LNCAP (cell line): ENCODE results near the gene GFOD2.

Source experiments
- TF ChIP-seq, protein P1 (sequence below): fragments of 450-650 bp; IDR thresholded peaks from 2 replicates; pipeline ENCODE4 v1.5.1; 2017; ENCODE audit warnings: mild to moderate bottlenecking

Gene GFOD2

GRCh38 chr16:67677712-67678111, 41.4 kb downstream of the GFOD2 start:
- TF ChIP-seq, protein P1, sequence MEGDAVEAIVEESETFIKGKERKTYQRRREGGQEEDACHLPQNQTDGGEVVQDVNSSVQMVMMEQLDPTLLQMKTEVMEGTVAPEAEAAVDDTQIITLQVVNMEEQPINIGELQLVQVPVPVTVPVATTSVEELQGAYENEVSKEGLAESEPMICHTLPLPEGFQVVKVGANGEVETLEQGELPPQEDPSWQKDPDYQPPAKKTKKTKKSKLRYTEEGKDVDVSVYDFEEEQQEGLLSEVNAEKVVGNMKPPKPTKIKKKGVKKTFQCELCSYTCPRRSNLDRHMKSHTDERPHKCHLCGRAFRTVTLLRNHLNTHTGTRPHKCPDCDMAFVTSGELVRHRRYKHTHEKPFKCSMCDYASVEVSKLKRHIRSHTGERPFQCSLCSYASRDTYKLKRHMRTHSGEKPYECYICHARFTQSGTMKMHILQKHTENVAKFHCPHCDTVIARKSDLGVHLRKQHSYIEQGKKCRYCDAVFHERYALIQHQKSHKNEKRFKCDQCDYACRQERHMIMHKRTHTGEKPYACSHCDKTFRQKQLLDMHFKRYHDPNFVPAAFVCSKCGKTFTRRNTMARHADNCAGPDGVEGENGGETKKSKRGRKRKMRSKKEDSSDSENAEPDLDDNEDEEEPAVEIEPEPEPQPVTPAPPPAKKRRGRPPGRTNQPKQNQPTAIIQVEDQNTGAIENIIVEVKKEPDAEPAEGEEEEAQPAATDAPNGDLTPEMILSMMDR = no peak

GRCh38 chr16:67676939-67677338, 42.2 kb downstream of the GFOD2 start:
- TF ChIP-seq, protein P1 = no peak

DNA sequence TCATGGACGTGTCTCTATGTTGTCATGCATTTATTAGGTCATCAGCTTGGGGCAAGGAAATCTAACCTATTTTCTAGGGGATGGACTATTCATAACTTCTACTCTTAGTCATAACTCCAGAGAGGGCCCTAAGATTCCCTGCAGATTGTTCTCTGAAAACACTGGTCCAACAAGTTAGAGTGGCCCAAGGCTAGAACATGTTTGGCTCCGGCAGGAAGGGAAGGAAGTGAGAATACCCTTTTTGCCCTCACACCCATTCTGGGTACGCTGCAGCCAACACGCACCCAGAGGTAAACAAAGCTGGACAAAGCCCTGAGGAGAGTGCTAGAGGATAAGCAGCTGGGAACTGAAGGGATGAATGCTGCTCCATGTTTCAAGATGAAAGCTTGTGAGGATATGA, 42.6 kb downstream of the GFOD2 start:
- TF ChIP-seq, protein P1 = no peak

DNA sequence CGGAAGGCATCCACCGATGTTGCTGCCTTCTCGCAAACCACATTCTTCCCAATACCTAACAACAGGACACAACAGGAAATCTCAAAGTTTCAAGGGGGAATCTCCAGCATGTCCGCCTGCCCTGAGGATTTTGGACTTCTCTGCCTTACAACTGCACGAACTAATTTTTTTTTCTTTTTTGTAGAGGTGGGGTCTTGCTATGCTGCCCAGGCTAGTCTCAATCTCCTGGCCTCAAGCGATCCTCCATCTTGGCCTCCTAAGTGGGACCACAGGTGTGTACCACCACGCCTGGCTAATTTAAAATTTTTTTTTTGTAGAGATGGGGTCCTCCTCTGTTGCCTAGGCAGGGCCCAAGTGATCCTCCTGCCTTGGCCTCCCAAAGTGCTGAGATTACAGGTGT, 43.1 kb downstream of the GFOD2 start:
- TF ChIP-seq, protein P1 = no peak

DNA sequence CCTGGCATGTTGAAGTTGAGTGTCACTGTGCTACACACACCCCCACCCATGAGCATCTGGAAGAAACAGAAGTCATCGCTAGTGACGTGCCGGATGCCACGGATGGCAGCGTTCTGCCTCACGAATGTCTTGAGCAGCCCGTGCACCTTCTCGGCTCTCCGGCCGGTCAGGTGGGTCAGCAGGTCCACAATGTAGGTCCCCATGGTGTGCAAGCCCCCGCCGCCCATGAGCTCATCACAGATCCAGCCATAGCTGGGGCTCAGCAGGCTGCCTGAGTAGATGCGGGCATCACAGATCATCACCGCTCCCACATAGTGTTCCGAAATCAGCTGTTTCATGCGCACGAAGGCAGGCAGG, 43.6 kb downstream of the GFOD2 start:
- TF ChIP-seq, protein P1 = no peak

GRCh38 chr16:67674851-67675578, 44.1 kb downstream of the GFOD2 start:
- TF ChIP-seq, protein P1 = no peak

DNA sequence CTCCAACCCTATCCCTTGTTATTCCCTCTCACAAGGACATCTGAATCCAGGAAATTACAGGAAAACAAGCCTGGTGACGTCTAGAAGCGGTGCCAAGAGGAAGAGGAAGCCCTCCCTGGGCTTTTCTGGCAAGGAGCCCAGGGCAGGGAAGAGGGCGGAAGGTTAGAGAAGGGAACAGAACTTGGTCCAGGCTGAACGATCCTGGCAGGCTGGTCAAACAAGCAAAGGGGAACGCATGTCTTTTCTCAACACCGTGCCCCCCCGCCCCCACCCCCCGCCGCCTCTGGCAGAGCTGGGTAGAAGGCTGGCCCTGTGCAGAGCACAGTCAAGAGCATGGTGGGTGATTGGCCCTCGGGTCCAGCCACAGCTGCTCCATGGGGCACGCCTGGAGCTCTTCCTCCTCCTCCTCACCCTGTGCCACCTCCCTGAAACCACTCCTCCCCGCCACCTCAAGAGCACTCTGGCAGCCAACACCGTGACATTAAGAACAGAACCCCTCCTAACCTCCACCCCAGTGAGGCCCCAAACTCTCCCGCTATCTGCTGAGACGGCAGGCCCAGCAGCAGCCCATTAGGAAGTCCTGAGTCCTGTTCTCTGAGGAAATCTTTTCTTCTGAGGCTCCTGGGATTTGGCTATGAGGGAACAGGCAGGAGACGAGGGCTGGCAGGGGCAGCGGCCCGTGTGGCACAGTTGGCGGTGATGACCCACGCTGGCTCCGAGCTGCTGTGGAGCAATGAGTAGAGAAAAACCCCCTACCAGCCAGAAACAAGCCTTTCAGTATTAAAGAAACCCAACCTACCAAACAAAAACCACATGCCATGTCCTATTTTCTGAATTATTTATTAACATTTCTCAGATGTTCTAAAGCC, 45.2 kb downstream of the GFOD2 start:
- TF ChIP-seq, protein P1 = no peak
